HEK293 (cell line): ENCODE measurements around the gene IL20RA.

ENCODE experiments used
- CTCF ChIA-PET: fragments of 350-600 bp; formaldehyde crosslinking; extraction: SDS; loops from one replicate; lab custom pipeline; 2021; ENCODE audit warnings: antibody characterized with exemption; lab: Yijun Ruan, JAX
- POLR2A ChIA-PET: fragments of 300-600 bp; formaldehyde crosslinking; extraction: SDS; loops from one replicate; lab custom pipeline; 2020; ENCODE audit warnings: antibody characterized with exemption, inconsistent platforms; lab: Yijun Ruan, JAX
- H3K27ac ChIP-seq: fragments of 200-500 bp; sonication (Bioruptor generic); 2 replicates; pipeline ENCODE4 v1.5.1; 2014; ENCODE audit warnings: low read depth, low read length, control low read depth, inconsistent platforms; ENCODE audit errors: extremely low read depth
- H3K36me3 ChIP-seq, 2 experiments: fragments of 200-500 bp in 1 of 2; sonication (Bioruptor generic) in 1 of 2; 1 replicate in 1 of 2; 2 replicates in 1 of 2; pipeline ENCODE4 v1.5.1; 2014 to 2017; ENCODE audit warnings: inconsistent platforms in 2 of 2, low read length in 2 of 2; ENCODE audit not compliant: control insufficient read depth in 2 of 2, insufficient read depth in 1 of 2
- H3K4me1 ChIP-seq: fragments of 200-500 bp; sonication (Bioruptor generic); 2 replicates; pipeline ENCODE4 v1.5.1; 2014; ENCODE audit warnings: mild to moderate bottlenecking, low read length, inconsistent platforms; ENCODE audit not compliant: control insufficient read depth, insufficient read depth
- H3K4me3 ChIP-seq: 2 replicates; pipeline ENCODE4 v1.5.1; 2011; ENCODE audit warnings: low read depth, mild to moderate bottlenecking, control low read depth, low read length, moderate library complexity
- H3K9me3 ChIP-seq: fragments of 200-500 bp; sonication (Bioruptor generic); 2 replicates; pipeline ENCODE4 v1.5.1; 2014; ENCODE audit warnings: low read depth, low read length, inconsistent platforms; ENCODE audit not compliant: control insufficient read depth, insufficient read depth
- CTCF ChIP-seq: fragments of 450-650 bp; formaldehyde crosslinking; IDR thresholded peaks from 2 replicates; pipeline ENCODE4 v1.5.1; 2016; ENCODE audit warnings: missing biosample characterization, missing genetic modification characterization
- FEZF1 ChIP-seq: fragments of 450-650 bp; formaldehyde crosslinking; IDR thresholded peaks from 2 replicates; pipeline ENCODE4 v1.5.1; 2016; ENCODE audit warnings: missing biosample characterization, missing genetic modification characterization
- PRDM6 ChIP-seq: fragments of 450-650 bp; formaldehyde crosslinking; IDR thresholded peaks from 2 replicates; pipeline ENCODE4 v1.5.1; 2017; ENCODE audit warnings: missing biosample characterization, missing genetic modification characterization
- TCF7L2 ChIP-seq: IDR thresholded peaks from 2 replicates; pipeline ENCODE4 v1.6.1; 2011; ENCODE audit warnings: low read depth, mild to moderate bottlenecking, inconsistent platforms, low read length, moderate library complexity, borderline replicate concordance
- ZBTB49 ChIP-seq: fragments of 450-650 bp; formaldehyde crosslinking; IDR thresholded peaks from 2 replicates; pipeline ENCODE4 v1.5.1; 2016; ENCODE audit warnings: missing biosample characterization, missing genetic modification characterization, low read depth
- ZFP37 ChIP-seq: fragments of 450-650 bp; formaldehyde crosslinking; IDR thresholded peaks from 2 replicates; pipeline ENCODE4 v1.5.1; 2016; ENCODE audit warnings: missing biosample characterization, missing genetic modification characterization
- ZNF112 ChIP-seq: fragments of 450-650 bp; formaldehyde crosslinking; IDR thresholded peaks from 2 replicates; pipeline ENCODE4 v1.5.0; 2017; ENCODE audit warnings: missing biosample characterization, missing genetic modification characterization
- ZNF114 ChIP-seq: fragments of 450-650 bp; formaldehyde crosslinking; IDR thresholded peaks from 2 replicates; pipeline ENCODE4 v1.5.0; 2017; ENCODE audit warnings: missing biosample characterization, missing genetic modification characterization
- ZNF660 ChIP-seq: fragments of 450-650 bp; IDR thresholded peaks from 2 replicates; pipeline ENCODE4 v1.5.1; 2018; ENCODE audit warnings: missing biosample characterization, mild to moderate bottlenecking, missing genetic modification characterization
- ZNF777 ChIP-seq: fragments of 450-650 bp; formaldehyde crosslinking; IDR thresholded peaks from 2 replicates; pipeline ENCODE4 v1.5.1; 2017; ENCODE audit warnings: missing biosample characterization, missing genetic modification characterization, borderline replicate concordance
- TF ChIP-seq, protein P1 (sequence below): fragments of 450-650 bp; formaldehyde crosslinking; IDR thresholded peaks from 2 replicates; pipeline ENCODE4 v1.5.1; 2016; ENCODE audit warnings: missing biosample characterization, missing genetic modification characterization

IL20RA gene

GRCh38 chr6:137001977-137002302 is 42.8 kb downstream of the IL20RA start (continued):
- no peak for TF ChIP-seq ZBTB49
- no peak for TF ChIP-seq CTCF (tag by site-specific recombination)

DNA sequence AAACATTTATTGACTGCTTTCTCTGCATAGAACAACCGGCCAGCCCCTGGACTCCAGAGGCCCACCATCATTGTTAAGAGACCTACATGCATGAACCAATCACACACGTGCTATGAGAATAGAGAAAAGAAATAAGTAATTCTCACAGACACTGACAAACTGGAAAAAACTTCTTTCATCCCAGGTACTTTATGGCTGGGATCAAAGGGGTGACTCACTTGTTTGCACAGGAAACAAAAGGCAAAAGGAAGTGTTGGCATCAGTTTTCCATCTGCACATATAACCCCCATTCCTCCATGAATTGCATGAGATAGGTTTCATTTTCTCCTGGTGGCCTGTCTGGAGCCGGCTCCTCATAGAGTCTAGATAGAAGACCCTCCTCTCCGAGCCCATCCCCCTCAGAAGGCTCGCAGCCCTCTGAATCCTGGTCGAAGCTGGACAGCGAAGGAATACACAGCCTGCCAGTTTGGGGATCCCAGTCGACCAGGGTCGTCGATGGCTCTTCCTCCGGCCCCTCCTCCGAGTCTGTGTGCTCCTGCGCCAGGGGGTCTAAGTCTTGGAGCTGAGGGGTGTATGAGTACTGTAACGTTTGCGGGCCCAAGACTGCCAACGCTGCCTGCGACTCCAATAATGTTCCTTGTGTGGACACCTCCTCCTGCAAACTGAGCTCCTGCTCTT is 43.3 kb downstream of the IL20RA start:
- Histone ChIP-seq H3K27ac (no peak overlapping the region), H3K4me3 (no peak overlapping the region)
- ChIA-PET CTCF (interaction anchor here (0.6 kb wide), 1 partner anchor 25 kb away, joined by 3 read pairs; no protein-coding TSS in a partner anchor), POLR2A (no interaction called here)
- TF ChIP-seq, protein P1, sequence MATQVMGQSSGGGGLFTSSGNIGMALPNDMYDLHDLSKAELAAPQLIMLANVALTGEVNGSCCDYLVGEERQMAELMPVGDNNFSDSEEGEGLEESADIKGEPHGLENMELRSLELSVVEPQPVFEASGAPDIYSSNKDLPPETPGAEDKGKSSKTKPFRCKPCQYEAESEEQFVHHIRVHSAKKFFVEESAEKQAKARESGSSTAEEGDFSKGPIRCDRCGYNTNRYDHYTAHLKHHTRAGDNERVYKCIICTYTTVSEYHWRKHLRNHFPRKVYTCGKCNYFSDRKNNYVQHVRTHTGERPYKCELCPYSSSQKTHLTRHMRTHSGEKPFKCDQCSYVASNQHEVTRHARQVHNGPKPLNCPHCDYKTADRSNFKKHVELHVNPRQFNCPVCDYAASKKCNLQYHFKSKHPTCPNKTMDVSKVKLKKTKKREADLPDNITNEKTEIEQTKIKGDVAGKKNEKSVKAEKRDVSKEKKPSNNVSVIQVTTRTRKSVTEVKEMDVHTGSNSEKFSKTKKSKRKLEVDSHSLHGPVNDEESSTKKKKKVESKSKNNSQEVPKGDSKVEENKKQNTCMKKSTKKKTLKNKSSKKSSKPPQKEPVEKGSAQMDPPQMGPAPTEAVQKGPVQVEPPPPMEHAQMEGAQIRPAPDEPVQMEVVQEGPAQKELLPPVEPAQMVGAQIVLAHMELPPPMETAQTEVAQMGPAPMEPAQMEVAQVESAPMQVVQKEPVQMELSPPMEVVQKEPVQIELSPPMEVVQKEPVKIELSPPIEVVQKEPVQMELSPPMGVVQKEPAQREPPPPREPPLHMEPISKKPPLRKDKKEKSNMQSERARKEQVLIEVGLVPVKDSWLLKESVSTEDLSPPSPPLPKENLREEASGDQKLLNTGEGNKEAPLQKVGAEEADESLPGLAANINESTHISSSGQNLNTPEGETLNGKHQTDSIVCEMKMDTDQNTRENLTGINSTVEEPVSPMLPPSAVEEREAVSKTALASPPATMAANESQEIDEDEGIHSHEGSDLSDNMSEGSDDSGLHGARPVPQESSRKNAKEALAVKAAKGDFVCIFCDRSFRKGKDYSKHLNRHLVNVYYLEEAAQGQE (tag by site-specific recombination) = 0 out of 2 replicates have a peak, but pooled peaks have one; percentile 27
- TF ChIP-seq ZNF112 (tag by site-specific recombination) = no peak
- no peak for TF ChIP-seq ZFP37 (tag by site-specific recombination)
- TF ChIP-seq TCF7L2 = peak; percentile 44; the same call in 1 of the 2 replicates
- peak; percentile 66 for TF ChIP-seq PRDM6 (tag by site-specific recombination)
- peak; percentile 20; the same call in 1 of the 2 replicates for TF ChIP-seq FEZF1
- TF ChIP-seq, all 188 proteins: peak for 4
- peaks cover 5% of the 10 kb centered on the region; the same call in 1 of the 2 replicates for H3K4me1 ChIP-seq
- H3K9me3 ChIP-seq = no peaks in the 10 kb centered on the region
- no peaks in the 10 kb centered on the region for H3K36me3 ChIP-seq

GRCh38 chr6:137000825-137001224 is 43.9 kb downstream of the IL20RA start:
- Histone ChIP-seq H3K27ac (no peak overlapping the region), H3K4me3 (no peak overlapping the region), H3K9me3 (no peaks in the 10 kb centered on the region), H3K36me3 (no peaks in the 10 kb centered on the region), H3K4me1 (peaks cover 5% of the 10 kb centered on the region; the same call in 1 of the 2 replicates)
- ChIA-PET POLR2A (no interaction called here), CTCF (interaction anchor here (1.0 kb wide), 1 partner anchor 13 kb away, joined by 3 read pairs; no protein-coding TSS in a partner anchor)
- no peak for TF ChIP-seq ZNF777 (tag by site-specific recombination)
- peak; percentile 64; the same call in 1 of the 2 replicates for TF ChIP-seq ZNF660 (tag by site-specific recombination)
- no peak for TF ChIP-seq ZNF114
